Measurements from ENCODE around the gene KAZN.

DNA sequence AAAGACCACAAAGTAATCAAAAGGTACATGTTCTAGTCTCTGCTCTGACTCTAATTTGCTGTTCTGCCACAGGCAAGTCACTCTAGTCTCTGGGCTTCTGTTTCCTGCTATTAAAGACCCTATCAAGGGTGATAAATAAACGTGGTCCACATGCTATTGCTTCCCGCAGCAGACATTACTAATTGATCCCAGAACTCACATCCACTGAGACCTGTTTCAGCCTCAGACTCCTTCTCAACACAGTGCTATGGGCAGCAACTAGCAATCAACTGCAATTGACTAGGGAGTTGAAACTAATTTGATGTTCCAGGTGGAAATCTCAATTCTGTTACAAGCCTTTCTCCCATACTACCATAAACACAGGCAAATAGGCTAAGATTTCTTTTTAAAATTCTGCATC is 150.5 kb downstream of the KAZN start:
- TF ChIP-seq, protein P1, sequence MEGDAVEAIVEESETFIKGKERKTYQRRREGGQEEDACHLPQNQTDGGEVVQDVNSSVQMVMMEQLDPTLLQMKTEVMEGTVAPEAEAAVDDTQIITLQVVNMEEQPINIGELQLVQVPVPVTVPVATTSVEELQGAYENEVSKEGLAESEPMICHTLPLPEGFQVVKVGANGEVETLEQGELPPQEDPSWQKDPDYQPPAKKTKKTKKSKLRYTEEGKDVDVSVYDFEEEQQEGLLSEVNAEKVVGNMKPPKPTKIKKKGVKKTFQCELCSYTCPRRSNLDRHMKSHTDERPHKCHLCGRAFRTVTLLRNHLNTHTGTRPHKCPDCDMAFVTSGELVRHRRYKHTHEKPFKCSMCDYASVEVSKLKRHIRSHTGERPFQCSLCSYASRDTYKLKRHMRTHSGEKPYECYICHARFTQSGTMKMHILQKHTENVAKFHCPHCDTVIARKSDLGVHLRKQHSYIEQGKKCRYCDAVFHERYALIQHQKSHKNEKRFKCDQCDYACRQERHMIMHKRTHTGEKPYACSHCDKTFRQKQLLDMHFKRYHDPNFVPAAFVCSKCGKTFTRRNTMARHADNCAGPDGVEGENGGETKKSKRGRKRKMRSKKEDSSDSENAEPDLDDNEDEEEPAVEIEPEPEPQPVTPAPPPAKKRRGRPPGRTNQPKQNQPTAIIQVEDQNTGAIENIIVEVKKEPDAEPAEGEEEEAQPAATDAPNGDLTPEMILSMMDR (IDR thresholded peaks at IDR 0.05), result no peak
- TF ChIP-seq POLR2A (IDR thresholded peaks at IDR 0.05), result no peak
- TF ChIP-seq EP300 (IDR thresholded peaks at IDR 0.05), result no peak
